HG02938 (cell line): ENCODE measurements around the gene TMEFF2.
"Not testable (repeated sequence)": the region's sequence is repeated elsewhere in the genome, so short reads cannot be mapped to it uniquely, and the experiment has no call there.

Experiments
- ATAC-seq: cut with Tn5 transposase; IDR thresholded peaks from one replicate; pipeline ENCODE4 v1.9.1; 2021; ENCODE audit warnings: mild to moderate bottlenecking, moderate library complexity; ENCODE audit not compliant: unreplicated experiment

The TMEFF2 gene

DNA sequence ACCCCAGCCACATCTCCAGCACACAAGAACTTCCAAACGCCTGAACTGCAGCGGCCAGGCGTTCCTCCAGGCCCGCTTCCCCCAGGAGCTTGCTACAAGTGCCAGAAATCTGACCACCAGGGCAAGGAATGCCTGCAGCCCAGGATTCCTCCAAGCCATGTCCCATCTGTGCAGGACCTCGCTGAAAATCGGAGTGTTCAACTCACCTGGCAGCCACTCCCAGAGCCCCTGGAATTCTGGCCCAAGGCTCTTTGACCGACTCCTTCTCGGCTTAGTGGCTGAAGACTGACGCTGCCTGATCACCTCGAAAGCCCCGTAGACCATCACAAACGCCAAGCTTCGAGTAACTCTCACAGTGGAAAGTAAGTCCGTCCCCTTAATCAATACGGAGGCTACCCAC is 62.1 kb downstream of the TMEFF2 start:
- not testable (repeated sequence) for ATAC-seq

DNA sequence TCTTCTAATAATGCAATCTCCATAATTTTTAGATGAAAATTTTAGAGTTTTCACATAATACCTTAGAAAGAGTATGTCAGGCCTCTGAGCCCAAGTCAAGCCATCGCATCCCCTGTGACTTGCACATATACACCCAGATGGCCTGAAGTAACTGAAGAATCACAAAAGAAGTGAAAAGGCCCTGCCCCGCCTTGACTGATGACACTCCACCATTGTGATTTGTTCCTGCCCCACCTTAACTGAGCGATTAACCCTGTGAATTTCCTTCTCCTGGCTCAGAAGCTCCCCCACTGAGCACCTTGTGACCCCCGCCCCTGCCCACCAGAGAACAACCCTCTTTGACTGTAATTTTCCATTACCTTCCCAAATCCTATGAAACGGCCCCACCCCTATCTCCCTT is 64.4 kb downstream of the TMEFF2 start:
- ATAC-seq, result not testable (repeated sequence)

DNA sequence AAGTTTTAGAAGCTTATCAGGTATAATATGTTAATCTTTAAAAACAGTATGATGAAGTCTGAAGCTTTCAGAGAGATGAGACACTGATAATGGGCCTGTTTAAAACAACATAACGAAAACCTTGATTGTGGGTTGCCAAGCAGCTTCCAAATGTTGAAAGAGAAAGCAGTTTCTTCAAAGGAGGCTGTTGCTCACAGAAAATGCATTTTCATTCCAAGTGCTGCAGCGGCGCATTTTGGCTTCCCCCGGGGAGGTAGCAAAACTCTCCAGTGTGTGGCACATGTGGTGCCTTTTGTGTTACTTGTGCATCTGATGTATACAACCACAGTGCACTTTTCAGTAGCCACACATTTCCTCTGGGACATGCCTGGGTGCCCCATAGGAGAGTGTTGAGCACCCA is 66.1 kb downstream of the TMEFF2 start:
- ATAC-seq, result no peak

DNA sequence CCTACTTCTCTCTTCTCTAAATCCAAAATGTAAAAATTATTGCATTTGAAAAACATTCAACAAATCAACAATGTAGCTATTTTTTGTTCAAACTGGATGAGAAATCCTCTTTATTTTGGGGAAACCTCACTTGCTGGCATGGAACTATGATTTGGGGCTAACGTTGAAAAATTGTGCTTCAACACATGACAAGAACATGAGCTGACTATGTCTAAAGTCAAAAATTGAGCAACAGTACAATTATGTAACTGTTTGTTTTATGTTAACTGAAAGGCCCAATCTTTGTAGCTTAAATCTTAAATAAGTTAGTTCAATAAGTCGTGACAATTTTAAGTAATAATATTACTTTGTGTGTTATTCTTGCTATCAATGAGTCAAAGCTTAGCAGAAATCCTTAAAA is 67.3 kb downstream of the TMEFF2 start:
- no peak for ATAC-seq

DNA sequence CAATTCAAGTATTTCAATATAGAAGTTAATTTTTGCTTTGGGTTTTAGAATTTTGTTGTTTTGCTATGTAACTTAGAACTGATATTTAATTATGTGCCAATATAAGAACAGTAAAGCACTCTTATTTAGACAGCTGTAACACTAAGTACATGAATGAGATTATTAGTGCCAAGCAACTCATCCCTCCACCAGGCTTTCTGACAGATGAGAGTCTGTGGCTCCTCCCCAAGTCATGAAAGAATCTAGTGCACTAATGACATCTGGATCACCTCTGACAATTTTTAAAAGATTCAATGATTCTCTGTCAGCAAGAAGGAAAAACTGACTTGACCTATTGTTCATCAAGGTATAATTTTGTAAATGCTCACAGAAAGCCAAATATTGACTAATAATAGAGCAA is 67.8 kb downstream of the TMEFF2 start:
- ATAC-seq, result no peak

DNA sequence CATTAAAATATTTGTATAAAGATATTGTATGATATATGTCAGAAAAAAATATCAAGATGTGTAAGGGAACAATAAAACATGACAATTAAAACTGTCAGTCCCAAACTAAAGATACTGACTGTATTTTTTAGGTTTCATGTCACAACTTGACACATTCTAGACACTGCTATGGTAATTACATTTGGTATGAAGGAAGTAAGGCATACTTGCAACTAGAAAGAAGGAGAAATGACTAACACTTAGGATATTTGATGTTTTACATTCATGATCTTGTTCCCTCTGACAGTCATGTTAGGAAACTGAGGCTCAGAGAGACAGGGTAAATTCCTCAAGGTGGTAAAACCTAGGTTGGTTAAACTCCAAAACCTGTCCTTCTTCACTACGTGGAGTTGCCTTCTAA is 68.3 kb downstream of the TMEFF2 start:
- no peak for ATAC-seq

DNA sequence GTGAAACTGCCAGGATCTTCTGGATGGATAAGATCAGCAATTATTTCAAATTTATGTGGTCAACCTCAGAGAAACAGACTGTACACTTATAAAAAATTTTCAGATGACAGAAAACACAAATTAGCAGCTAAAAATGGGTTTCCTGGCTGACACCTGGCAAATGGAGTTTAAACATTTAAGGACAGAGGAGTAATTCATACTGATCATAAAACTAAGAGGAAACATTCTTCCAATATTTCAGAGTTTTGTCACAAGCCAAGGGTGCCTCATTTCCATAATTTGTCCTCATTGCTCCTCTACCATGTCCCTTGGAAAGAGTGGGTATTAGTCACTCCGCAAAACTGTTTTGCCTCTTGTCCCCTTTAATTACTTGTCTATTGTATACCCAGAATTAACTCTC is 70.2 kb downstream of the TMEFF2 start:
- no peak for ATAC-seq

DNA sequence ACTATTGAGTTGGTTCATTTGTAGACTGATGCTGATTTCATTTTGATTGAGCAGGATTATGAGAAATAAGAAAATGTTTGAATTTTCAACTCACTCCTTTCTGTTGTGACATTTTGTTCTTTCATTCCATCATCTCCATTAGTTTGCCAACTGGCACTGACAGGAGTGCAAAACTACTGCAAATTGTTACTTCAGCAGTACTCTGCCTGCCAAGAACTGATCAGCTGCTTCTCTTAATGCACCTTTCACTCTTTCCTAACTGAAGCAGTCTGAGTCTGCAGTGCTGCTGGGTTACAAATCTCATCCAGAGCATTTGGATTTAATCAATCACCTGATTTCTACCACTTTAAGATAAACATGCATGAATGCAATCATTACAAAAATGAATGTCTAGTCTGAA is 70.9 kb downstream of the TMEFF2 start:
- ATAC-seq, result no peak

DNA sequence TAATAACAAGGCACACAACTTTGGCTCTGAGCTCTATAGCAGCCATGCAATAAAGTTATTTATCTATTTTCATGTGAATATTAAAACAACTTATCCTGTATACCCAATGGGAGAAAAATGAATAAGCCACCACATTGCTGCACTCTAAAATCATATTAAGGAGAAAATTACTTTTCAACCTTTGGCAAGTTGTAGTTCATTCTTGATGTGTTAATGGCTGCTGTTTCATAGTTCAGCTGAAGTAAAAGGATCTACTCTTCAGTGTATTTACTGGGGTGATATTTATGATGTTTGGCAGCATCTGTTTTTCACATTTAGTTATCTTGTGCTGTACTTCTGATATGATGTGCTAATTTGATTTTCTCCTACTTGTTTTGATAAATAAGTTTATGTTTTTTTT is 71.8 kb downstream of the TMEFF2 start:
- ATAC-seq, result no peak

DNA sequence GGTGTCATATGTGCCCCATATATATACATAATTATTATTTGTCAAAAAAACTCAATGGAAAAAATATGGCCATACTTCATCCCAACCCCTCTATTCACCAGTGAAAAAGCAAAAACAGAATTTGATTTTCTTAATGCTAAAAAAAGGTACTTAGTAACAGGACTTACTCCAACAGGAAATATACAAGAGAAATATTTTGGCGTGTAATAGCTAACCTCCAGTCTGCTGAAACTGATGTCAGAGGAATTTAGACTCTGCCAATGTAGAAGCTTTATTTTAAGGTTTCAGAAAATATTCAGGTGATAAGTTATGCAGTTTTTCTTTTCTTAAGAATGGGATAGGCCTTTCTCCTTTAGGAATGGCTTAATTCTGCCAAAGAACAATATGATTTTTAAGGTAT is 72.6 kb downstream of the TMEFF2 start:
- ATAC-seq, result no peak

DNA sequence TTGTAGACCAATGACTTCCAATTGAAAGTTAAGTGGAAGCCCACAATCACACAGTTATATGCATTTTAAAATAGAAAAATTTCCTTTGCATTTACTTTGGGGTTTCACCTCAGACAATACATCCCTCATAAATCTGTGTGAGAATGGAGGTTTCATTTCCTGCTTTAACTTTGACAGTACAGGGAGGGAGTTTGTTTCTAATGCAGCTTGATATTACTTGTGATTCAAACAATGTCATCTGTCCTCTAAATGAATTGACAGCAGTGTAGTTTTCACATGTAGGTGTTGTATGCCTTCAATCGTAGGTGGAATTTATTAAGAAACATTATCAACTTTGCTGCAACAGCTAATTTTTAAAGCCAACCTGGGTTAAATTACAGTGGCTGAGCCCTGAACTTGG is 75.2 kb downstream of the TMEFF2 start:
- no peak for ATAC-seq

DNA sequence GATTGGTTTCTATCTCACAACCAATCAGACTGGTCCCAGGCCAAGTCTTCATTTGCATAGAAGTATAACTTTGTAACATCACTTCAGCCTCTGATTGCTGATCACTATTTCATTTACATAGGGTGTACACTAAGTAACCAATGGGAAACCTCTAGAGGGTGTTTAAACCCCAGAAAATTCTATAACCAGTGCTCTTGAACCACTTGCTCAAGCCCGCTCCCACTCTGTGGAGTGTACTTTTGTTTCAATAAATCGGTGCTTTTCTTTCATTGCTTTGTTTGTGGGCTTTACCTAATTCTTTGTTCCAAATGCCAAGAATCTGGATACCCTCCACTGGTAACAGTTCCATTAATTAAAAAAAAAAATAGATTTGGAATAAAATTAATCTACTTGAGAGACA is 77.0 kb downstream of the TMEFF2 start:
- ATAC-seq, result no peak

DNA sequence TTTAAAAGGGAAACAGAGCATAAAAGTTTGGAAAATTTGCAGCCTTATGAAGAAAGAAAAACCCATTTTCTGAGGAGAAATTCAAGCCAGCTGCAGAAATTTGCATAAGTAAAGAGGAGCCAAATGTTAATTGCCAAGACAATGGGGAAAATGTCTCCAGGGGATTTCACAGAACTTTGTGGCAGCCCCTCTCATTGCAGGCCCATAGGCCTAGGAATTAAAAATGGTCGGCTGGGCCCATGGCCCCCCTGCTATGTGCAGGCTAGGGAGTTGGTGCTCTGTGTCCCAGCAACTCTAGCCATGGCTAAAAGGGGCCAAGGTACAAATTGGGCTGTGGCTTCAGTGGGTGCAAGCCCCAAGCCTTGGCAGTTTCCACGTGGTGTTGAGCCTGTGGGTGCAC is 83.2 kb downstream of the TMEFF2 start:
- not testable (repeated sequence) for ATAC-seq

DNA sequence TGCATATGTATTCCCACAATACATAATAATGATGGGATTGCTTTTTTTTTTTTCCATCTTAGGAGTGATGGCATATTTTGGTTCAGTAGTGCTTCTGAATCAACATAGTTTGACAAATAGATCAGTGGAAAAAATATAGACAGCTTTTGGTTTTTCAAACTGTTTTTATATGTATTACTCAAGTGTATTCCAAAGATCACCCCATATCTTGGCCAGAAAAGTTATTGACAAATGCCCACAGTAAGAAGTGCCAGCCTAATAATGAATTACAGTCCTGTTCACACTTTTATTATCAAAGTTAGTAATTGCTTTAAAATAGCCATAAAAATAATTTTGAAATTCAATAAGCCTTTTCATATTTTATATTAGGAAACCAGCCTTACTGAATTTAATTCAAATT is 95.0 kb downstream of the TMEFF2 start:
- no peak for ATAC-seq

DNA sequence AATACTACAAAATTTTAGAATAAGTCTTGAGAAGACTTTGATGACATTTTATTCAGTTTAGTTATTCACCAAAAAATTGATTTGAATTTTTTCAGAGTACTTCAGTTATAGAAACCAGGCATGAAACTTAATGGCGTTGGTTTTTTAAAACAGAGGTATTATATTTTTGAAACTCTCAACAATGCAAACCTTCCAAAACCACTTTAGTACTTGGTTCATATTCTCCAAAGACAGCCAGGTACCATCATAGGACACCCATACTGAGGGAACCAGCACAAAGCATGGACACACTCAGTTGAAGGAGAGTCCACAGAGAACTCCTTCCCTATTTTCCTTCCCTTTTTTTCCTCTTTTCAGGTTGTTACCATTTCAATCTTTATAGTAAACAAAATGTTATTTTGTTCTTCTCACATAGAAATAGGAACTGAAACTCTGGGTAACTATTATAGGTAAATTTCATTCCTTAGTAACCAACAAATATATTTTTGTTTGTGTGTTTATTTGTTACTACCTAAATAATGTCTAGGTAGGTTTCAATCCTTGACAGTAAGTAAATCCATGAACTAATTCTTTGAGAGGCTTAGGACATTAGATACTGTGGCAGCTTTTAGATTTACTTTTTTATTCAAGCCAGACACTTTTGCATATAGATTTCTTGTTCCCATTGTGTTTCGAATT is 95.8 kb downstream of the TMEFF2 start:
- ATAC-seq, result peak; percentile 69

DNA sequence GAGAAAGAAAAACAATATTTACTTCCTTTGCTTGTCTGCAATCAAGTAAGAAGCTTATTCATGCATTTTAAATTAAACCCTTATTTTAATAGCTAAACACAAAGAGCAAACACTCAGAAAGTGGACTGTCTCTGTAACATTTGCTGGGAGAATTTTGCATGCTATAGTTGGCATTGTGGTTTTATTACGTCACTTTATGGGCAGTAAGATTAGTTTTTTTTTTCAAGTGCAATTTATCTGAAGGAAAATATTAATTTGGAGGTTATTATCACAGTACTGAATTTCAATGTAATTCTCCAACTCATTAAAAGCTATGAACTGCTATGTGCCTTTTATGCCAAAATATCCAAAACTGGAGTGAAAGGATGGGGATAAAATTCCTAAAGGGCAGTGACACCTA is 103.3 kb downstream of the TMEFF2 start:
- no peak for ATAC-seq

DNA sequence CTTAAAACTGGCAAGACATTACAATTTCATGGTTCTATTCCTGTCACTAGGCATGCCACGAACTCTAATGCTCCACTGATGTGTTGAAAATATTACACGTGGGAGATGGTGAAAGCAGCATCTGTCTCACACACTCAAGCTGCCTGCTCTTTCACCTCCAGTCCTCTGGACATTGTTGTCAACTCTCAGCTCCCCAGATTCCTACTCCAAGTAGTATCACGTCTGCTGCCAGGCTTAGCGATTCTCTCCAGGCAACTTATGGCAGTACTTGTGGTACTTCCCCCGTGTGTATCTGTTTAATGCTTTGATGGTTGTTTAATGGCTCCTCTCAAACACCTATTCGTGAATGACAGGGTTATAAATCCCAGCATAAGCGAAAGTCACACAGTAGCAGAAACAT is 103.8 kb downstream of the TMEFF2 start:
- ATAC-seq, result no peak

DNA sequence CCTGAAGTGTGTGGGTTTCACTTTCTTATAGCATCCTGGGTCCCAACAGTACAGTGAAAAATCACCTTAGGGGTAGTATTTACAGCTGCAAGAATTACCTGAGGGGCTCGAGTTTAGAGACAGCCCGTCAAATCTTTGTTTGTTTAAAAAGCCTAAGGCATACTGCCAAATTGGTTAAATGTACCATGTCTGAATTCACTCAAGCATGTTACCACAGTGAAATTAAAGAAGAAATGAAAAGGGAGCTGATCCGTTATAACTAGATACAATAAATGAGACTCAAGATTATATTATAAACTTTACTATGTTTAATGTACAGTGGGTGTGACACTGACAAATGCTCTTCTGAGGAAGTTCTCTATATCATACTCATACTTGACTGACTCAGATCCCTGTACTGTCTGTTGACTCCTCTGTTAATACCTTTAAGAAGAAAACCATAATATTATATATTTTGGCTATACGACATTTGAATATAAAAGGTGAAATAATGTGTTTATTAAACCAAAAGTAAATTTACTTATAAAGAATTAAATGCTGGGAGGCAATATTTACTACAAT is 107.3 kb downstream of the TMEFF2 start:
- no peak for ATAC-seq

DNA sequence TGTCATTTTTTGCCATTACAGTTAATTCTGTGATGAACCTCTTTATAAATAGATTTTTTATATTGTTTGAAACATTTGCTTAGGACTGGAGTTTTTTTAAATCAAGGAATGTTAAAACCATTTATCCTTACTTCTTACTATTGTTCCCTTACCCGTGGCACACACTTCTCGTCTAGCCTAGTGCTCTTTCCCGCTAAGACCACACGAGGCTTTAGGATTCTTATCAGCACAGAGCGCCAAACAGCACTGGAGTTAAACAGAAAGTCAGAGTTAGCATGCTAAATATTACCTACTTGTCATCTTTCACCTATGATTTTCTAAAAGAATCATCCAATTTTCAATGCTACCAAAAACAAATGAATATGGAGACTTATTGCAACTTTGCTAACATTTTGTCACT is 112.6 kb downstream of the TMEFF2 start:
- ATAC-seq, result no peak

DNA sequence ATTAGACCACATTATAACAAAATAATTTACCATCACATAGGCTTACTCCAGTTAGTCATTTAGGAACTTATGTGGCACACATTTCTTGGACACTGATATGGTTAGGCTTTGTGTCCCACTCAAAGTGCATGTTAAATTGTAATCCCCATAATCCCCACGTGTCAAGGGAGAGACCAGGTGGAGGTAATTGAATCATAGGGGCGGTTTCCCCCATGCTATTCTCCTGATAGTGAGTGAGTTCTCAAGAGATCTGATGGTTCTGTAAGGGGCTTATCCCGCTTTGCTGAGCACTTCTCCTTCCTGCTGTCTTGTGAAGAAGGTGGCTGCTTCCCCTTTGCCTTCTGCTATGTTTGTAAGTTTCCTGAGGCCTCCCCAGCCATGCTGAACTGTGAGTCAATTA is 114.6 kb downstream of the TMEFF2 start:
- not testable (repeated sequence) for ATAC-seq

DNA sequence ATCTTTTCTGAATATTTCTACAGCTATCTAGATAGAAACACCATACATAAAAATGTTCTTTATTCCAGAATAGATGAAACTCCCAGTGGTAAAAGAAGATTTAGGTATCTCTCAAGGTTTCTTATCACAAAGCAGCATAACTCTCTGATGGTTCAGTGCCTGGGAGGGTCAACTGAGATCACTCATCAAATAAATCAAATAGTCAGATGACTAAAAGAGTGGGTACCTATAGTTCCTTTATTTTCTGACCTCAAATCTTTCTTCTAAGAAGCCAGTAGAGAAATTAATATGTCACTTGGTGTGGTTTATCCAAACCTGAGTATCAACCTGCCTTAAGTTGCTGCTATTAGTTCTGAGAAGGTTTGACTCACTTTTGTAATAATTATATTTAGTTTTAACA is 120.9 kb downstream of the TMEFF2 start:
- no peak for ATAC-seq

DNA sequence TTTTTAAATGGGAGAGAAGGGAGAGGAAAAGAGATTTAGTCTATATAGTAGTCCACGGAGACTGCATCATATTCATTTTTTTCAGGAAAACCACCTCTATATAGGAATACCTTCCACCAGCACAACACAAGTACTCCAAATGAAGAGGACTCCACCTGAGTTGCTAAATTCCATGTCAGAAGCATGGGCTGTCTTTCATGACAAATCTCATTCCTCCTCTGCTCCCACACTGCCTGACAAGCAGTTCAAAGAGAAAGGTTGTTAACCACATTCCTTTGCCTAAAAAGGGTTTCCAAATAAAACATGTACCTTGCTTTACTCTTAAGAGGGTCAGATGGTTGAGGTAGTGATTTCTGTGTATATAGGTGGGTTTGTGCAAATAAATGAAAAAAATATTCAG is 122.0 kb downstream of the TMEFF2 start:
- ATAC-seq, result no peak

DNA sequence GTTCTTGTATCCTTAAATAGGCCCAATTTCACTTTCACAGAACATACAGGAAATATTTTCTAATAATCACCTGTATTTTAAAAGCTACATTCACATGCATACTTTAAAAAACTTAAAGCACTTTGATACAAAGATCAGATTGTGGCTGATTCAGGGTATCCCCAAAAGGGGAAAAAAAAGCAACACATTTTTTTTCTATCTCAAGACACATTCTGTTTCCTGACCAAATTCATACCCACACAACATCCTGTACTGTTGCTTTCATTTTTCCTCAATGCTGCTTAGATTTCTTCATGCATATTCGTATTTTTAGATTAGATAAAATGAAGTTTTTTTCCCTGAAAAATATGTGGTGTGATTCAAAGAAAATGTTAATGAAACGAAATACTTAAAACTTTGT is 122.5 kb downstream of the TMEFF2 start:
- ATAC-seq, result no peak
